Fibroblast of gingiva (primary cell): ENCODE measurements around the gene C4orf46.

Experiments used
- DNase-seq: peaks from one replicate; pipeline ENCODE4 v3.0.0-alpha.2; 2011; ENCODE audit warnings: low read depth

The C4orf46 gene

DNA sequence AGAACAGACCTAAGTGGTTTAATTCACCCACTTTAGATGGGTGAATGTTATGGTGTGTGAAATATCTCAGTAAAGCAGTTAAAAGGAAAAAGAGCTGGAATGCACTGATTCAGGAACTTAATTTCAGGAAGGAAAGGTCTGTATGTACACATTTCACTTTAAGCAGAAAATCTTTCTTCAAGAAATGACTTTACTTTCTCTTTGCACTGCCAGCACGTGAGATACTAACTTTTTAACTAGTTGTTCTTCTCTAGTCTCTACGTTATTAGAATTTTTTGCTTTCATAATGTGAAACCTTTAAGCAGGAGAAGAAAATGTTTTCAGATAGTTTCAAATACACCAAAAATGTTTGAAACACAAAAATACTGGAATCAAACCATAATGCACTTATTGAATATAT, 18.8 kb downstream of the C4orf46 start:
- no peak for DNase-seq

DNA sequence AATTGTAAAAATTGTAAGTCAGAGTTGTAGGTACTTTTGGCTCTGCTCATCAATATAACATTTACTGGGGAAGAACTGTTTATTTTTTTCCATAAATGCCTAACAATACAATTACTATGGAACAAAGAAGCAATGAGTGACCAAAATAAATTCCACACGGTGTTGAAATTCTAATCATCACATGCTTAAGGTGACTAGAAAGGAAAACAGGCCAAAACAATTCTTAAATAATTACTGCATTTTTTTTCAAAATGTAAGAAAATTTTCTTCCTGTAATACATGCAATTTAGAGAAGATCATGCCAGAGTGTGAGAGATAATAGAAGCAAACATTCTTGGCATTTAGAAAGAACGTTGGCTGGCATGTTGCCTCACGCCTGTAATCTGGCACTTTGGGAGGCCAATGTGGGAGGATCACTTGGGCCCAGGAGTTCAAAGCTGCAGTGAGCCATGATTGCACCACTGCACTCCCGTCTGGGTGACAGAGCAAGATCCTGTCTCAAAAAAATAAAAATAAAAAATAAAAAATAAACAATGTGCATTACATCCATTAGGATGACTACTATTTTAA, 22.5 kb downstream of the C4orf46 start:
- peak; percentile 76 for DNase-seq

DNA sequence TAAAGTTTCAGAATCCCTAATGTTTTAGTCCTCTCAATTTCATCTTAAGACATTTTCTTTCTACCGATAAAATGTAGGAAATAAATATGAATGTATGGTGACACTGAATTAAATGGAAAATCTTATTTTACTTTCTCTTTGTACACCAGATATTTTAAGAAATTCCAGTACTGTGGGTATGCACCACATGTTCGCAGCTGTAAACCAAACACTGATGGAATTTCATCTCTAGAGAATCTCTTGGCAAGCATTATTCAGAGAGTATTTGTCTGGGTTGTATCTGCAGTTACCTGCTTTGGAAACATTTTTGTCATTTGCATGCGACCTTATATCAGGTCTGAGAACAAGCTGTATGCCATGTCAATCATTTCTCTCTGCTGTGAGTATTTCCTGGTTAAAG, 26.9 kb downstream of the C4orf46 start:
- peak; percentile 7 for DNase-seq

GRCh38 chr4:158644356-158644755, 27.3 kb downstream of the C4orf46 start:
- DNase-seq, result no peak

DNA sequence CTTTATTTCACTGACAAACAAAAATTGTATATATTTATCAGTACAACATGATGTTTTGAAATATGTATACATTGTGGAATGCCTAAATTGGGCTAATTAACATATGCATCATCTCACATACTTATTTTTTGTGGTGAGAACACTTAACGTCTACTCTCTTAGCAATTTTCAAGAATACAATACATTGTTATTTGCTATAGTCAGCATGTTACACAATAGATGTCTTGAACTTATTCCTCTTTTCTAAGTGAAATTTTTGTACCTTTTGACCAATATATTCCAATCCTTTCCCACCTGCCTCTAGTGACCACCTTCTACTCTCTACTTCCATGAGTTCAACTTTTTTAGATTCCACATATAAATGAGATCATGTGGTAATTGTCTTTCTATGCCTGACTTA, 35.1 kb downstream of the C4orf46 start:
- DNase-seq, result no peak

GRCh38 chr4:158630893-158631292, 40.8 kb downstream of the C4orf46 start:
- DNase-seq, result no peak

DNA sequence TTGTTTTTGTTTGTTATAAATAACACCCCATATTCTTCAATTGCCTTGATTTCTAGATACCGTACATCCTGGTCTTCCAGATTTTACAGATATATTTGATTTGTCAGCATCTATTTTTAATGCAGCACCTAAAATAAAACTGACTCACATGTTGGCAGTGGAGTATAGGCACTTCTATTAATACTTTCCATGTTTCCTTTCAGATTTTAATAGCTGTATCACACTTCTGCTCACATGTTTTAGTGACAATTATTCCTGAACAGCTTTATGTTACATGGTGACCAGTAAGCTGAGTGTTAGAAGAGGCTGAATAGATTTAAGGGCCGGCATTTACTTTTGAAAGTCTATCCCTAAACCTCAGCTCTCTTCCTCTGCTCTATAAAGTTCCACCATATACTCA, 46.1 kb downstream of the C4orf46 start:
- no peak for DNase-seq

DNA sequence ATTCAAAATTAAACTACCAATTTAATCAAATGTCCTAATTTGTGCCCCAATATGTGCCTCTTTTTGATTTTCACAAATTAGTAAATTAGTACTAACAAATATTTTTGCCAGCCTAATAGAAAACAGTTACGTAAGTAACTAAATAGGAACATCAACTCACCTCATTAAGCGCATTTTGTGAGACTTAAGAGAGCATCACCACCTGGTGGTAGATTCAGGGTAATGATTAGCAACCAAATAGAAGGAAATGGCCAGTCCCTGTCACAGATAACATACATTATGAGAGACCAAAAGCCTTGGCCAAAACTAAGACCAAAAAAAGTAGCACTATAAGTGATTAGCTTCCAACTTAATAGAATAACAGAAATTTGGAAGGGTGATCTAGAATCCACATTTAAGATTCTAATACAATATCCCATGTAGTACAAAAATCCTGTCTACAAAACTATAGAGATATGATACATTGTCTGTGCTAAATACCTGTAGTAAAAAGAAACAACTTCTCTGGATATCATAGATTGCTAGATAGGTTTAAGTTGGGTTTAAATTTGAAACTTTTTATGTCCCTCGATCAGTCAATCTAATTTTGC, 46.7 kb downstream of the C4orf46 start:
- DNase-seq, result peak; percentile 66

DNA sequence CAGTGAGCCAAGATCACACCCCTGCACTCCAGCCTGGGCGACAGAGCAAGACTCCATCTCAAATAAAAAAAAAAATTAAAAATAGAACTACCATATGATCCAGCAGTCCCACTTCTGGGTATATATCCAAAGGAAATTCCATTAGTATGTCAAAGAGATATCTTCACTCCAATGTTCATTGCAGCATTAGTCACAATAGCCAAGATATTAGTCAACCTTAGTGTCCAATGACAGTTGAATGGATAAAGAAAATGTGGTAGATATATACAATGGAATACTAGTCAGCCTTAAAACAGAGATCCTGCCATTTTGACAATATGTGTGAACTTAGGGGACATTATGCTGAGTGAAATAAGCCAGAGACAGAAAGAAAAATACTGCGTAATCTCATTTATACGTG, 49.4 kb downstream of the C4orf46 start:
- DNase-seq, result no peak

- no peak for DNase-seq
Measured at GRCh38 chr4:158621729-158622128, 50.0 kb downstream of the C4orf46 start.

GRCh38 chr4:158617956-158618355, 53.7 kb downstream of the C4orf46 start:
- no peak for DNase-seq
